ENCODE data around the gene PIP5K1B.

PIP5K1B gene

GRCh38 chr9:68975365-68976043, 270.5 kb downstream of the PIP5K1B start:
- no peak for TF ChIP-seq CTCF (IDR thresholded peaks at IDR 0.05; ENCODE audit: low read depth, low read length)
- H3K4me3 ChIP-seq (ENCODE audit: low read depth, low read length): no peak overlapping the region

GRCh38 chr9:68978066-68978465, 273.0 kb downstream of the PIP5K1B start:
- no peak overlapping the region for H3K4me3 ChIP-seq (ENCODE audit: low read depth, low read length)
- TF ChIP-seq CTCF (IDR thresholded peaks at IDR 0.05; ENCODE audit: low read depth, low read length): no peak

DNA sequence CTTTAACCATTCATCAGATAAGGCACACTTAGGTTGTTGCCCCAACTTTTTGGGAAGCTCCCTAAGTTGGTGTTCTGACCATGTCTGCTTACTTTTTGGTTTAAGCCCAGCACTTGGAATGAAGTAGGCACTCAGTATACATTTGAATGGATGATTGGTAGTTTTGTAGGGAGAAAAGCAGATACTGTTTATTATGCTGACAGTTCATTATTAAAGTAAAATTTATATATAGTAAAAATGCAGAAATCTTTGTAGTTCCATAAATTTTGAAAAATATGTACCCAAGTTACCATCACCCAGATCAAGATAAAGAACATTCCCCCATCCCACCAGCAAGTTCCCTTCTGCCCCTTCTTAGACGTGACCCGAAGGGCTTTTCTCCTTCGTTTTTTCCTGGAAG, 273.5 kb downstream of the PIP5K1B start:
- no peak overlapping the region for H3K4me3 ChIP-seq (ENCODE audit: low read depth, low read length)
- TF ChIP-seq CTCF (IDR thresholded peaks at IDR 0.05; ENCODE audit: low read depth, low read length): no peak

- no peak for TF ChIP-seq CTCF (IDR thresholded peaks at IDR 0.05; ENCODE audit: low read depth, low read length)
Observed at GRCh38 chr9:68979538-68980314, 274.7 kb downstream of the PIP5K1B start.

DNA sequence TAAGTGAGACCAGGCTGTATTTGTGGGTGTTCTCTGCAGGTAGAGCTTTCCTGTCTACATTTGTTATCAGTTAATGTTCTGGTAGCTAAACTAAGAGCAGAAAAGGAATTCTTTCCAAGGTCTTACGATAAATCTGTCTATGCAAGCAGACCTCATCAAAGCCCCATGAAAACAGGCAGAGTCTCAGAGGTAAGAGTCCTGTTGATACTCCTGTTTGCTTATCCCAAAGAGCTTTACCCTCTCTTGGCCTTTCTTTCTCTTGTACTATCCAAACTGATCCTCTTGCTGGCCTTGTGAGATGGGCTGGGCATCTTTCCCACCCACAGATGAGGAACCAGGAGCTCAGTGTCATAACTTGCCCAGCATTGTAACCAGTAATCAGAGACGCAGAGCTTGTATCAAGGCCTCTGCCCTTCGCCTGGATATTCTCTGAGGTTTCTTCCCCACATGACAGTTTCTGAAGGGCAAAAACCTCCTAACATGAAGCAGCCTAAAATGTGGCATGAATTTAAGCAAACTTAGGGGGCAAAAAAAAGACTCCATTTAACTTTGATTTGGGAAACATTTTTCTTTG, 275.4 kb downstream of the PIP5K1B start:
- H3K4me3 ChIP-seq (ENCODE audit: low read depth, low read length): no peak overlapping the region
- TF ChIP-seq CTCF (IDR thresholded peaks at IDR 0.05; ENCODE audit: low read depth, low read length): no peak

More at GRCh38 chr9:68979538-68980314, 274.7 kb downstream of the PIP5K1B start:
- no peak overlapping the region for H3K4me3 ChIP-seq (ENCODE audit: low read depth, low read length)

- H3K4me3 ChIP-seq (ENCODE audit: low read depth, low read length): no peak overlapping the region
- no peak for TF ChIP-seq CTCF (IDR thresholded peaks at IDR 0.05; ENCODE audit: low read depth, low read length)
Observed at GRCh38 chr9:68981789-68982188, 276.7 kb downstream of the PIP5K1B start.

GRCh38 chr9:68983008-68983411, 278.0 kb downstream of the PIP5K1B start:
- no peak for TF ChIP-seq CTCF (IDR thresholded peaks at IDR 0.05; ENCODE audit: low read depth, low read length)
- no peak overlapping the region for H3K4me3 ChIP-seq (ENCODE audit: low read depth, low read length)
